AG09309 (cell line): ENCODE data around the gene DHCR7.

Experiments
- DNase-seq: peaks from one replicate; pipeline ENCODE4 v3.0.0-alpha.2; 2010; ENCODE audit warnings: low read depth
- H3K4me3 ChIP-seq: 2 replicates; pipeline ENCODE4 v1.5.1; 2011; ENCODE audit warnings: mild to moderate bottlenecking, low read depth, low read length, moderate library complexity; ENCODE audit not compliant: control insufficient read depth
- CTCF ChIP-seq: IDR thresholded peaks from 2 replicates; pipeline ENCODE4 v1.5.1; 2011; ENCODE audit warnings: mild to moderate bottlenecking, low read depth, low read length, inconsistent platforms; ENCODE audit not compliant: insufficient read depth, control insufficient read depth; ENCODE audit errors: missing control alignments

The DHCR7 gene

GRCh38 chr11:71490044-71490730 lies 42.0 kb upstream of the DHCR7 start:
- H3K4me3 ChIP-seq: no peak overlapping the region
- TF ChIP-seq CTCF: no peak
- DNase-seq: no peak

- TF ChIP-seq CTCF: no peak
- DNase-seq: no peak
- no peak overlapping the region for H3K4me3 ChIP-seq
These were observed 41.3 kb upstream of the DHCR7 start for GRCh38 chr11:71489311-71490043.

- TF ChIP-seq CTCF: no peak
- DNase-seq: no peak
- no peak overlapping the region for H3K4me3 ChIP-seq
These were observed 40.6 kb upstream of the DHCR7 start for GRCh38 chr11:71488681-71489270.

GRCh38 chr11:71486320-71486719 lies 38.1 kb upstream of the DHCR7 start:
- no peak overlapping the region for H3K4me3 ChIP-seq
- DNase-seq: no peak
- no peak for TF ChIP-seq CTCF

- no peak overlapping the region for H3K4me3 ChIP-seq
- DNase-seq: no peak
- TF ChIP-seq CTCF: no peak
These were observed 37.3 kb upstream of the DHCR7 start for GRCh38 chr11:71485466-71485865.

GRCh38 chr11:71485063-71485399 lies 36.8 kb upstream of the DHCR7 start:
- DNase-seq: no peak
- no peak for TF ChIP-seq CTCF
- no peak overlapping the region for H3K4me3 ChIP-seq
